Stimulated activated CD4-positive, alpha-beta T cell treated with anti-CD3 and anti-CD28 coated beads, Interleukin-12 subunit alpha, Interleukin-12 subunit beta, amount 100 ng/mL, for 48 hours (primary cell): ENCODE results near the gene PHF23.
"Not testable (repeated sequence)": the region's sequence is repeated elsewhere in the genome, so short reads cannot be mapped to it uniquely, and the experiment has no call there.

Source experiments
- DNase-seq, 3 donors: peaks; one replicate each; pipeline ENCODE4 v3.0.0-alpha.2; 2020; ENCODE audit warnings: low read depth in 2 of 3, low spot score in 1 of 3

The PHF23 gene

DNA sequence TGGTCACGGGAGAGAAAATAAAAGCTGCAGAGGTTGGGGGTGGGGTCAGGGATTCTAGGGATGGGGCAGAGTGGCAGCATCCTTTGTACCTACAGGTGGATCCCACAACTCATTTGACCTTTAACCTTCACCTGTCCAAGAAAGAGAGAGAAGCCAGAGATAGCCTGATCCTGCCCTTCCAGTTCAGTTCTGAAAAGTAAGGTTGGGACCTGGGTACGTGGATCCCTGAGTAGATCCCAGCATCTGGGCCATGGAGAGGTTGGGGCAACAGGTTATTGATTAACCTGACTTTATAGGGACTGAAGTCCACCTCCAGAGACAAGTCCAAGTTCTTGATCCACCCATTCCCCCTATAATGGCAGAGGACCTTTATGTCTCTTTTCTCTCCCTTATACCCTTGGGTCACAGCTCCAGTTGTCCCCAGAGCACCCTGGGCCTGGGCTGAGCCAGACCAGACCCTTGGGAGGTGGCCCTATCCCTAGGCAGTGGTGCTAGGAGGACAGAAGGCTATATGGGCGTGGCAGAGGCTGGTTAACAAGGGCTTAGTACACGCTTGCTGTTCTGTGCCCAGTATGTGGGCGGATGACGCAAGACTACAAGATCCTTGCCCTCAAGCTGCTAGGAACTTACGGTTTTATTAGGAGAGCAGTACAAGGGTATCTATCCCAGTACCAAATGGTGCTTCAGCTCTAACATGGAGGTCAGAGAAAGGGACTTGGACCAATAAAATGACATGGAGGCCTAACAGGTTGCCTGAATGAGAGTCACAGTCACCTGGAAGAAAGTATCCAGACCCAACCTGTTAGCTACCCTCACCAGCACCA is 19.7 kb upstream of the PHF23 start:
- DNase-seq: no peak

DNA sequence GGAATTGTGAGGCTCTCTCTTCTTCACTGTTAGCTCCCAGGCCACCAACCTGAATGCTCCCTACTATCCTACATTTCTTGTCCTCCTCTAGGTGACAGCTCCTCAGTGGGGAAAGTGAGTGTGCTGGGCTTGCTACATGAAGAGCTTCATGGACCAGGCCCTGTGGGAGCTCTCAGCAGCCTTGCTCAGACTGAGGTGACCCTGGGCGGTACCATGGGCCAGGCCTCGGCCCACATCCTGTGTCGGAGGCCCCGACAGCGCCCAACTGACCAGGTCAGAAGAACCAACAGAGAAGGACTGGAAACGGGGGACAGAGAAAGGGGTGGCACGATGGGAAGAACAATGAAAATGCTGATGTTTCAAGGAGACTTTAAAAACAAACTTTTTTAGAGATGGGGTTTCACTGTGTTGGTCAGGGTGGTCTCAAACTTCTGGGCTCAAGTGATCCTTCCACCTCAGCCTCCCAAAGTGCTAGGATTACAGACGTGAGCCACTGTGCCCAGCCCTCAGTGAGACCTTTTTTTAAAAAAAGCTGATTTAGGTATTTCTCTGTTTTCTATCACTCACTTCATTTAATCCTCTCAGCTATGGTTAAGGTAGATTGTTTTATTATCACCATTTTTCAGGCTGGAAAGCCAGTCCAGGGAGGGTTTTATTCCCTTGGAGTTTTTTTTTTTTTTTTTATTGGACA is 17.7 kb upstream of the PHF23 start:
- DNase-seq: no peak

DNA sequence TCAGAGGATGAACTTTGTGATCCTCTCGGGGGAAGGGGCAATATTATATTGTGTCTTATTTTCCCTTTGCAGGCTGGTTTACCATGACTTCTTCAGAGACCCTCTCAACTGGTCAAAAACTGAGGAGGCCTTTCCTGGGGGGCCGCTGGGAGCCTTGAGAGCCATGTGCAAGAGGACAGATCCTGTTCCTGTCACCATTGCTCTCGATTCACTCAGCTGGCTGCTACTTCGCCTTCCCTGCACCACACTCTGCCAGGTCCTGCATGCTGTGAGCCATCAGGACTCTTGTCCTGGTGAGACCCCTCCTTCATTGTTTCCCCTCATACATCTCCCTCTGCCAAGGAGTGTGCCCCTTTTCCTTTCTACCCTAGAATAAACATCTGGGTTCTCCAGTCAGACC is 15.3 kb upstream of the PHF23 start:
- DNase-seq: no peak

DNA sequence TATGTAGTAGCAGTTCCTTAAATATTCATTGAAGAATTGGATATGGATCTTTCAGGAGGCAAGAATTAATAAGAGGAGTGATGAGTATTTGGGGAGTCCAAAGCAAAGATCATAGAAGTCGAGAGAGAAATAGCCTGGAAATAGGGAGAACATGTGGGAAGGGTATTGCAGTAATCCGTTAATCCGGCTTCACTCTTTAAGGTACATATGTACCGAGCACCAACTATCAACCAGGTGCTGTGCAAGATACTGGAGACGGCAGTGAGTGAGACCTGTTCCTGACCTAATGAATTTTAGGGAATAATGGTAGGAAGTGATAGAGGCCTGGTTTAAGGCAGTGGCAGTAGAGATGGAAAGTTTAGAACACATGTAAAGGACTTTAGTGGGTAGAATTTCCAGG is 13.8 kb upstream of the PHF23 start:
- no peak for DNase-seq

DNA sequence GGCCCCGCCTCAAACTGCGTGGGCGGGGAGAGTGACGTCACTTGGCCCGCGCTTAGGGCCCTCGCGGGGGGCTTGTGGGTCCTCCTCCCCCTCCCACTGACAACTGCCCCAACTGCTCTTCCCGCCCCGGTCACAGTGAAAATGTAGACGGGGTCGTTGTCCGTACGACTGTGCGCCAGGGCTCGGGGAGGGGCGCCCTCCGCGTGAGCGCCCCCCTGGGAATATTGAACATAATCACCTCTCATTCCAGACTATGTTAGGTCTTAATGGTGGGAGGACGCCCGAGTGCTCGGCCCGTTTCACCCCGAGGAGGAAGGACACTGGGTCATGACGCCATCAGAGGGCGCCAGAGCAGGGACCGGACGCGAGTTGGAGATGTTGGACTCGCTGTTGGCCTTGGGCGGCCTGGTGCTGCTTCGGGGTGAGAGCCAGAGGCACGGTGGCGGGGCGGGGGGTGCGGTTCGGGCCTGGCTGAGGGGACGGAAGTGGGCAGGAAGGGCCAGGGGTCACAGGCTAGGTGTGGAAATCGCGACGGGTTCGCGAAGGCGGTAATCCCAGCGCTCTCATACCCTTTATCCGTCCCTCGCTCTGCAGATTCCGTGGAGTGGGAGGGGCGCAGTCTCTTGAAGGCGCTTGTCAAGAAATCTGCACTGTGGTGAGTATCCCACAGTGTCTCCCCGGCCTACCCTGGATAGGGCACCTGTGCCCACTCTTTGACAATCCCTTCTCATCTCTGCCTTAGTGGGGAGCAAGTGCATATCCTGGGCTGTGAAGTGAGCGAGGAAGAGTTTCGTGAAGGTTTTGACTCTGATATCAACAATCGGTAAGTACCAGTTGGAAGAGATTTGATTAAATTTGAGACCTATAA is 13.2 kb upstream of the PHF23 start, which contains the start of gene ELP5:
TSS of gene ELP5 (plus strand) at position 40 of the 868 bp plus-strand sequence. CDS start at position 376, 336 bp downstream.
- DNase-seq: peak; percentile 84 to 88 (median 87)

DNA sequence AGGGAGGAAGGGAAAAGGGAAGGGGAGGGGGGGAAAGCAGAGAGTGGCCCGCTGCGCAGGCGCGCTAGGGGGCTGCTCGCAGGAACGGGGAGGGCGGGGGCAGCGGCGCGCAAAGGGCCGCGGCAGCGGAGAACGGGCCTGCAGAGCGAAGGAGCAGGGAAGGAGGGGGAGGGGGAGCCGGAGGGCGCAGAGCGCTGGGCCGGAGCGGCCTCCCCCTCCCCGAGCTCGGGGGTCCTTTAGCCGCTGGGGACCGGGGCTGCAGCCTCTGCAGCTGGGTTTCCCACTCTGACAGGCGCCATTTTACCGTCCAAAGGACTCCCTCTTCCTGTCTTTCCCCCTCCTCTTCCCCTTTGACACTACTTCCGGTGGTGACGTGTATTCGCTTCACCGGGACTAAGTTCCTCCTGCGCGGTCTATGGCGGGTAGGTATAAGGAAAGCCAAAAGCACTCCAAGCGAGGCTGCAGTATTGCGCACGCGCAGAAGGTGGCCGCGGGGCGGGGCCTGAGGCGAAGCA is 12.5 kb upstream of the PHF23 start, which contains the start of gene CTDNEP1:
TSS of gene CTDNEP1 (minus strand) at position 74 of the 515 bp plus-strand sequence. CDS start 438 bp downstream, outside the sequence.
- DNase-seq: peak; percentile 96 to 99 (median 98)

DNA sequence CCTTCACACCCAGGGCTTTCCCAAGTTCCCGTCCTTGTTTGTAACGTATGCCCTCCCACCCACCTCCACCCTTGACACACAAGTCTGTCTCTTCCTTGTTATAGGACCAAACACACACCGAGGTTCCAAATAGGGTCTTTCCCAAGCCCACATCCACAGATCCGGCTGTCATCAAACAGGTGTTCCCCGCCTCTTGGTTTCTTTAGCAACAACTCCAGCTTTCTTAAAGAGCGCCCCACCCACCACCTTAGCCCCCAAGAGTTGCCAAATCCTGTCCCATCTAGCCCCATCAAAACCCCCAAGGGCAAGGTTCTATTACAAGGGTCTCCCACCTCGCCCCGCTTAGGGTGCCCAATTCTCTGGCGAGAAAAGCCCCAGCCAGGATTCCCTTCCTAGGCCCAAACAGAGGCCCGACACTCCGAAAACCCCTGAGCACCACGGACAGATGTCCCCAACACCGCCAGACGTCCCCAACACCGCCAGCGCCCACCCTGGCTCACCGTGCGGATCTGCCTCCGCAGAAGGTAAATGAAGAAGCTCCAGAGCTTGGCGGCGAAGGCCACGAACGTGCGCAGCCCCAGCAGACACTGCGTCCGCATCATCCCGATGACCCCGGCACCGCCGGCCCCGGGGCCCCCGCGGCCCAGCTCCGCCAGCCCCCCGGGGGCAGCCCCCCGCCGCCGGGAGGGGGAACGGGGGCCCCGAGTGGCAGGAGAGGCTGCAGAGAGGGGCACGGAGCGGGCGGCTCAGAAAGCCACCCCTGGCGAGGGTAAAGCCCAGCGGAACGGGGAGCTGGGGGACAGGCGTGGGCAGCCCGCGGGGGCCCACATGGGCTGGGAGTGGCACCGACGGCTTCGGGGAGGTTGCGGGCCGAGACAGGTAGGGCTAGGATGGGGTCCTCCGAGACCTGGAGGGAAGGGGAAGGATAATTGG is 11.7 kb upstream of the PHF23 start:
- no peak for DNase-seq

DNA sequence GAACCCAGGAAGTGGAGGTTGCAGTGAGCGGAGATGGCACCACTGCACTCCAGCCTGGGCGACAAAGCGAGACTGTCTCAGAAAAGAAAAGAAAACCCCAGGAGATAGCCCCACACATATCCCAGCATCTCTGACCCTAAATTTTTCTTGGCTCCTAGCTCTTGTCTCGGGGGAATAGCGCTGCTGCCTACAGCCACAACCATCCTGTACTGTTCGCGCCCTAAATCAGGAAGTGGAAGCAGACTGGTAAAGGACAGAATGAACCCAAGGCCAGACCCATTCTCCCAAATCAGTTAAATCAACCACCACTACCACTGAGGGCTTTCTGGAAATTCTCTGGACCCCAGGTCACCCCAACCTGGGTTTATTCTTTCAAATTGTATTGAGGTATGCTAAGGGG is 10.6 kb upstream of the PHF23 start:
- DNase-seq: no peak

DNA sequence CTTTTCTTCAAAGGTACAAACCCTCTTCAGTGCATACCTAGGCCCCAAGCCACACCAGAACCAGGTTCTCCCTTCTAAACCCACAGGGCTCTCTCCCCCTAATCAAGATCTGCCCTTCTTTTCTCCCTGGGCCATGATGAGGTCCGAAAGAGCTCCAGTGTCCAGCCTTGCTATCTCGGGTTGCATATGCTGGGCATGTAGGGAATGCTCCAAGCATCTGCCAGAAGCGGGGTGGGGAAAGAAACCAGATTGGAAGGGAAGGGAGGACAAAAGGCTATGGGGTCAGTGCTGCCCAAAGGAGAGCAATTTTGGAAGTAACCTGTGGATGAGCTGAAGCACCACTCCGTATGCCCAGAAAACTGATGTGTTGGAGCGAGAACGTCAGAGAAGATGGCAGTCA is 10.0 kb upstream of the PHF23 start:
- no peak for DNase-seq

DNA sequence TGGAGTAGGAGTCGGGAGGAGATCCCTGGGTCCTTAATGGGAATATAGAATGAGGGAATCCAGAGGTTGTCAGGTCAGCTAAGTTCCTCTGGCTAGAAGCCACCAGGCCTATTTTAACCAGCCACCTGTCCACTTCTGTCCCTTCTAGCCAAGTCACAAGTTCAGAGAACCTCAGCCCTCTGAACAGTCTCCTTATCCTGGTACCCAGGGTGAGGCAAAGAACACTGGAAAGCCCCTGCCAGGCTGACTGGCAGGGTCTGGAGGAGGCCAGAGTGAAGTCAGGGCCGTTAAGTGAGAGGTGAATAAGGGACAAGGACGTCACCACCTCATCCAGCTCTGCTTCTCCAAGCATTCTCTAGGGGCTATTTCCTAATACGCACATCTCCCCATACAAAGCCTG is 9.5 kb upstream of the PHF23 start:
- no peak for DNase-seq

DNA sequence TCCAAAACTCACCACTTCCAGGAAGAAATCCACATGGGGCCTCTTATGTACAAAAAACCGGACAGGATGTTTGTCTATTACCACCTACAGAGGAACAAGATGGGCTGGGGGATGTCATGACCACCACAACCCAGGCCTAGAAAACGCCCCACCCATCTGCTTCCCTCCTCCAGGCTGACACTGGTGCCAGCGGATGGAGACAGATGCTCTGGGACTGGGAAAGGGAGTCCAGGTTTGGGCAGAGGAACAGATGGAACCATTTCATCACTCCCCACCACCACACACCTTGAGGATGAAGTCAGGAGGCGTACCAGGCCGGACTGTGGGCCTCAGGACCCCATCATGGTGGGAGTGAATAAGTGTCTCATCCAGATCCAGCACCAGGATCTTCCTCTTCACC is 7.5 kb upstream of the PHF23 start:
- no peak for DNase-seq

DNA sequence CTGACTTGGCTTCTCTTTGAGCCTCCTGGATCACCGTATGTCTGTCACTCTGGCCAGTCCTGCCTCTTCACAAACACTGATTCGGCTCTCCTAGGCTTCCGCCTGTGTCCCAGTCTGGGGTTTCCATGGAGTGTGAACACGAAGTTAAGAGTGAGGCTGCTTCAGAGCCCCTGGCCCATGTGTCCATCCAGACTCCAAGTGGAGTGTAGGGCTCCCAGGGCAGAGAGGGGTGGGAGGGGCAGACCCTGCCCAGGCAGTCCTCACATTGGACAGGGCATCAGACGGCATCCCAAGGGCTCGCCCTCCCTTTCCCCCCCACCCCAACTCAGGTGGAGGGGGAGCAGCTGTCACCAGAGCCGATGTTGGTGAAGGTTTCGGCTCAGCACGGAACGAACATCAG is 4.6 kb upstream of the PHF23 start:
- not testable (repeated sequence) for DNase-seq

DNA sequence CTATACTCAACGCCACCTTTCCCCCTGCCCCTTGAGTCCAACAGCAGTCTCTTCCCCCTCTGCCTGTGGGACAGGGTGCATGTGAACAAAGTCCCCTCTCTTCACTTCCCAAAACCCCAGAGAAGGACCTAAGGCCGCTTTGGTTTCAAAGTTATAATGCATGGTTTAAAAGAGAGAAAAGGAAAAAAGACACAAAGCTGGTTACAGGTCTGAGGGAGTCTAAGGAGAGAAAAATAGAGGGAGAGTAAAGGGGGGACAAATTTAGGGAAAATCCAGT is 4.1 kb upstream of the PHF23 start:
- no peak for DNase-seq

DNA sequence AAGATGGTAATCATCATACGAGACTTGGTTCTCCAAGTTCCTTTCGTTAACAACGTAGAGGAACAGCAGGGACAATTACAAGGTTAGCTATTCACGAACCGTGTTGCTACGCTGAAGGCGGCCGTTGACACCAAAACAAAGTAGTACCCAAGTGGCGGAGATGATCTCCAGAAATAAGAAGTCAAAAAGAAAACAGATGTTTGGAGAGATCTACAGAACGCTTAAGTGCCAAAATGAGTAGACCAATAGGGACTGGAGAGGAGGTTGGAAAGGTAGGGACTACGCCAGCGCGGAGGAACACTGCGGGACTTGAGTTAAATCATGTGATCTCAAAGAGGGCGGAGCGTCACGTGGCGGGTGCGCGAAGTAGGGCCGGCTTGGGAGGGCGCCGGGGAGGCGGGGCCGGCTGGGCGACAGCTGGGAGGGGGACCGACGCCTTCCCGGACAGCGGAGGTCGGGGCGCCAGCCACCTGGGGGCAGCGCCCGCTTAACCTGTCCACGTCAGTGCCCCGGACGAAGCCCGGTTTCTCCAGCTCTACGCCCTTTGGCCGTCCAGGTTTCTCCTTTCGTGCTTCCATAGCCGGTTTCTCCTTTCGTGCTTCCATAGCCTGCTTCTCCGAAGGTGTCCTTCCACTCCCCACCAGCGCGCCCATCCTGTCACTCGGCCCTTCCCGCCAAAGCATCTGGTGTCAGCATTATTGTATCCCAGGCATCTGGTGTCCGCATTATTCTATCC is 3.6 kb upstream of the PHF23 start:
- peak; percentile 82 to 88 (median 87) for DNase-seq

DNA sequence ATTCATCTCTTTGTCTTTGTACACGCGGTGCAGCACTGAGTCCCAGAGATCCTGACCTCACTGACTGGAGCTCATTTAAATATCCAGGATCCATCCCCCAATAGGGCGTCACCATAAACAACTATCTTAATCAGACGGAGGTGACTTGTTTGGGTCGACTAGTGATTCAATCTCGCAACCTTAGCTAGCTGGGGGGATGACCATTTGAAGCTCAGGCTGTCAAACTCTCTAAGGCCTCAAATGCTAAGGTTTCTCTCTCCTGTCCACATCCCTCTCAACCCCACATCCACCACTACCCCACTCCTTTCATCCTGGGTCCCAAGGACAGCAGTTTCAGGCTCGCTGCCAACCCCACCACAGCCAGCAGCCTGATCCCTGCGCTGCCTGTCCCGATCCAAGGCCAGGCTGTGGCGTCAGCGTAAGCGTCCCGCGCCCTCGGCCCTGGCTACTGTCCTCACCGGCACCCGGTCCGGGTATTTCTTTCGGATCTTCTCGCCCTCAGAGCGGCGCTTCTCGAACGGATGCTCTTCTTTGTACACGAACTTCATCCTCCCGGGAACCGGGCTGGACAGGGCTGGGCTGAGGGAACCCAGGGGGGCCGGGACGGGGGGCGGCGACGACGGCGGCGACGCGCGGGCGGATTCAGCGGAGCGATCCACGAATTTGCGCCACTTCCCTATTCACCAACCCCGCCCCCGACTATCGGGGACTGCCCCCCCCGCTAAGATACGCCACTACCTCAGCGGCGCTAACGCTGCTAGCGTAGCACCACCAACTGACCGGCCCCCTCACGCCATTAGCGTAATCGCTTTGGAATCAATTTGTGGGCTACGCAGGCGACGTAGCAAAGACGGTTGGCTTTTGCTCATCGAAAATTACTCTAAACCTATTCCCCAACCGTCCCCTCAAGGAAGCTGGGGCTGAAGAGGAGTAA is 2.8 kb upstream of the PHF23 start, which contains the start of gene GABARAP:
TSS of gene GABARAP (minus strand) at position 667 of the 934 bp plus-strand sequence. CDS start at position 548, 119 bp downstream.
- DNase-seq: peak; percentile 85 to 96 (median 89)

DNA sequence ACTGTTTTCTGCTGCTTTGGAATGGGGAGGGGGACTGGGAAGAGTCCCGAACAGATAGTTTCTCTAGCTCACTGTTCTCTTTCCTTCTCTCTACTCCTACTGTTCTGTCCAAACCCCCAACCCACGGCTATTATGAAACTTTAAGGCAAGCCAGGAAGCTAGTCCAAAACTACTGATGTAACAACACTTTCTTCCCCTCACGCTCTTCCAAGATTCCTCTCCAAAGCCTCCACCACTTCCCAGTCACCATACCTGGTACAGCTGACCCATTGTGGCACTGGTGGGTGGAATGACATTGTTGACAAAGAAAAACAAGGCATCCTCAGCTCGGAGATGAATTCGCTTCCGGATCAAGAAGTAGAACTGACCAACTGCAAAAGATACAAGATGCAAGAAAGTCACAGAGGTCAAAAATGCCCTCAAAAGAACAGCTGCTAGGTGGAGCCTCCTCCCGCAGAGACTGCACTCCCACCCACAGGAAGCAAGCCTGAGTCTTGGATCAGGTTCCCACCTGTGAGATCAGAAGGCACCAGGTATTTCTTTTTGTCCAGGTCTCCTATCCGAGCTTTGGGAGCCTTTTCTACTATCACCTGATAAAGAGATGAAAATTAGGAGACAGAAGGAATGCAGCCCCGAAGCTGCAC is 2.0 kb upstream of the PHF23 start:
- no peak for DNase-seq

DNA sequence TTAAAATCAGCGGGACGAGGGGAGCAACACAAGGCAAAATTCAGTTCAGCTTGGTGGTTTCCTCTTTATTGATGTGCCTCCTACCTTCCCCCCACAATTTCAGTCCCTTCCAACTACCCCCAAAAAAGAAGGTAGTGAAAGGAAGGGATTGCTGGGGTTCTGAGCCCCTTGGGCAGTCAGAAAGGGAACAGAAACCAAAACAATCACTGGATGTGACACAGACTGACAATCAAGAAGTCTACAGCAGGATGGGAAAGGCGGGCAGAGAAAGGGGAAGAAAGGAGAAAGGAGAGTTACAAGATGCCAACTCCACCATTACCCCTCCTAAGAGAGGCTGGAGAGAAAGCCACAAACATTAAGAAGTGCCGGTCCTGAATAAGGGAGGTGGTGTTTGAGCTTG is 1.1 kb upstream of the PHF23 start:
- no peak for DNase-seq
